Mammary epithelial cell (primary cell): Measurements from ENCODE around the gene CORO1C.

Source experiments
- CTCF ChIP-seq, 2 donors: IDR thresholded peaks in 1 of 2; conservative IDR thresholded peaks in 1 of 2; 2 replicates each; pipeline ENCODE4 v1.5.1; 2011 to 2012; ENCODE audit warnings: inconsistent platforms in 2 of 2, low read length in 2 of 2, mild to moderate bottlenecking in 2 of 2, control low read depth in 1 of 2, low read depth in 1 of 2; ENCODE audit not compliant: insufficient read depth in 1 of 2; ENCODE audit errors: extremely low read depth in 1 of 2
- EZH2 ChIP-seq: IDR thresholded peaks from 2 replicates; pipeline ENCODE4 v1.6.1; 2012; ENCODE audit warnings: low read length, inconsistent platforms, borderline replicate concordance

- TF ChIP-seq CTCF (conservative IDR thresholded peaks at IDR 0.05 in 1 of 2, IDR thresholded peaks at IDR 0.05 in 1 of 2; ENCODE audit: extremely low read depth in 1 of 2, insufficient read depth in 1 of 2, low read depth in 1 of 2, low read length in 2 of 2), result no peak
- no peak for TF ChIP-seq EZH2
These were observed 121.6 kb downstream of the CORO1C start for GRCh38 chr12:108609537-108610335.
